Gastroesophageal sphincter (tissue), 2 donors: ENCODE results near the gene IRF1.

Experiments
- EP300 ChIP-seq: sonication (generic); formaldehyde crosslinking; IDR thresholded peaks from one replicate; pipeline ENCODE4 v1.6.1; 2017; ENCODE audit warnings: antibody characterized with exemption, mild to moderate bottlenecking
- POLR2A ChIP-seq, 2 donors: fragments of 450-650 bp; IDR thresholded peaks; one replicate each; pipeline ENCODE4 v1.6.1; 2017; ENCODE audit warnings: antibody characterized with exemption in 2 of 2, mild to moderate bottlenecking in 2 of 2, moderate library complexity in 1 of 2

DNA sequence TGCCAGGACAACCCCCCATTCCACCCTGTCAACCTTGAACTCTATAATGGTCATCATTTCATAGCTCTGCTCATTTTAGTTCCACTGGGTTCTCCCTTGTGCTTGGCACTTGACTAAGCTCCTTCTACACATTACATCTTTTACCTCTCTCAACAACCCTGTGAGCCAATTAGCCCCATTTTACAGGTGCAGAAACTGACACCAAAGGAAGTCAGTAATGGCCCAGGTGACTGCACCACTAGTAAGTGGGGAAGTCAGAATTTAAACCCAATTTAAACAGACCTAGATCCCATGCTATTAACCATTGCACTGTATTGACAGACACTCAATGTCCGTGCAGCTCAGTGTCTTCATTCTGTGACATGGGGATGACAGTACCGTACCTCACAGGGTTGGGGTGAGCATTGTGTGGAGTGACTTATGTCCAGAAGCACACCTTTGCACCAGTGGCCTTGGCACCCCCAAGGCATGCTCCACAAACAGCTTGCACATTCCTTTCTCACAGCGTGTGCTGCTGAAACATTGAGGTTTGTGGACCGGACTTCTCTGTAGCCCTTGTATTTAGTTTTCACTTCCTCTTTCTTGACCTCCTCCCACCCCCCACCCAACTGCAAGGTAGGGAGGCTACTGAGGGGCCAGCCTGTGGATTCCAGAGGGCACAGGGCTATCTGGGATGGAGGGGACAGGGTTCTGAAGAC lies 23.1 kb downstream of the IRF1 start:
- TF ChIP-seq EP300 (no peak), POLR2A (IDR thresholded peaks at IDR 0.05) (no peak)
